WERI-Rb-1 (cell line): ENCODE data around the gene CTR9.

Source experiments
- DNase-seq: peaks from one replicate; pipeline ENCODE4 v3.0.0-alpha.2; 2020
- H3K27ac ChIP-seq: fragments of 250-450 bp; sonication (Bioruptor Pico); 2 replicates; pipeline ENCODE4 v1.5.1; 2020; ENCODE audit warnings: mild to moderate bottlenecking, moderate library complexity
- H3K27me3 ChIP-seq: fragments of 250-450 bp; sonication (Bioruptor Pico); 2 replicates; pipeline ENCODE4 v1.5.1; 2021; ENCODE audit warnings: mild to moderate bottlenecking, low read depth, moderate library complexity; ENCODE audit not compliant: insufficient read depth, severe bottlenecking
- H3K36me3 ChIP-seq: fragments of 250-450 bp; sonication (Bioruptor Pico); 2 replicates; pipeline ENCODE4 v1.5.1; 2020; ENCODE audit warnings: mild to moderate bottlenecking, moderate library complexity
- H3K4me3 ChIP-seq: 2 replicates; pipeline ENCODE4 v1.5.1; 2011; ENCODE audit warnings: low read depth, mild to moderate bottlenecking, control low read depth, low read length
- H3K9me3 ChIP-seq: fragments of 250-450 bp; sonication (Bioruptor Pico); 2 replicates; pipeline ENCODE4 v1.5.1; 2021; ENCODE audit warnings: mild to moderate bottlenecking, moderate library complexity; ENCODE audit not compliant: severe bottlenecking
- CTCF ChIP-seq: IDR thresholded peaks from 2 replicates; pipeline ENCODE4 v1.5.1; 2011; ENCODE audit warnings: low read depth, mild to moderate bottlenecking, control low read depth, inconsistent platforms, low read length

CTR9 gene

GRCh38 chr11:10797001-10797400 is 46.0 kb downstream of the CTR9 start:
- TF ChIP-seq CTCF = no peak
- Histone ChIP-seq H3K36me3 (peaks cover 61% of the 10 kb centered on the region), H3K27me3 (no peaks in the 10 kb centered on the region), H3K27ac (no peak overlapping the region), H3K4me3 (no peak overlapping the region), H3K9me3 (no peaks in the 10 kb centered on the region)
- no peak for DNase-seq

DNA sequence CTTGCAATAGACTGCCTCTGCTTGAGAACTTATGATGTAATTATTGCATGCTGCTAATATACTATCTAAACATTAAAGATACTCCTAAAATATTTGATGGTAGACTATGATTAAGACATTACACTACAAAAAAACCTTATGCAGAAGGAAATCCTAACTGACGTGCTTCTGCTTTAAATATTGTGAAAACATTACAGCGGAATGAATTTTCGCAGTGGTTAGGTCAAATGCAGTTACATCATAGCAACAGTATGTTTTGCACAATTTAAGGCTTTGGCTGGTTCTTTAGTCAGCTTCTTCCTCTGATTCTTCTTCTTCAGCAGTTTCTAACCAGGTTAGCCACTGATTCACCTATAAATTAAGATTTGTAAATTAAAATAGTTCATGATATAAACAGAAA is 46.5 kb downstream of the CTR9 start:
- H3K36me3 ChIP-seq = peaks cover 66% of the 10 kb centered on the region
- no peak overlapping the region for H3K4me3 ChIP-seq
- no peak overlapping the region for H3K27ac ChIP-seq
- no peaks in the 10 kb centered on the region for H3K9me3 ChIP-seq
- DNase-seq = no peak
- no peak for TF ChIP-seq CTCF
- no peaks in the 10 kb centered on the region for H3K27me3 ChIP-seq

DNA sequence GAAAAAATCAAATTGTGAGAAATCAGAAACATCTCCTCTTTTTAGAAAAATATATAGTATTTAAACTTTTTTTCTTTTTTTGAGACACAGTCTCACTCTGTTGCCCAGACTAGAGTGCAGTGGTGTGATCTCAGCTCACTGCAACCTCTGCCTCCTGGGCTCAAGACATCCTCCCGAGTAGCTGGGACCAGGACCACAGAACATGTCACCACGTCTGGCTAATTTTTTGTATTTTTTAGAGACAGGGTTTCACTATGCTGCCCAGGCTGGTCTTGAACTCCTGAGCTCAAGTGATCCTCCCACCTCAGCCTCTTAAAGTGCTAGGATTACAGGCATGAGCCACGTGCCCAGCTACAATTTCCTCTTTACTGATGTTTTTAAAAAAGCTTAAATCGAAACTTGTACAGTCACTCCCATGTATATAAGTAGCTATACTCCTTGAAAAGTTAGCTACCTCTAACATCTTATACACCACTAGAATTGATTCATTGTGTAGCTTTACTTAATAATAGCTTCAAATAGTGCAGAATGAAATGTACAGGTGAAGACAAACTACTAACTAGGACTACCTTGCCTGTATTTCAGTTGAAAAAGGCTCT is 47.4 kb downstream of the CTR9 start:
- Histone ChIP-seq H3K36me3 (peaks cover 75% of the 10 kb centered on the region), H3K9me3 (no peaks in the 10 kb centered on the region), H3K4me3 (no peak overlapping the region), H3K27ac (no peak overlapping the region), H3K27me3 (no peaks in the 10 kb centered on the region)
- no peak for DNase-seq
- TF ChIP-seq CTCF = no peak

DNA sequence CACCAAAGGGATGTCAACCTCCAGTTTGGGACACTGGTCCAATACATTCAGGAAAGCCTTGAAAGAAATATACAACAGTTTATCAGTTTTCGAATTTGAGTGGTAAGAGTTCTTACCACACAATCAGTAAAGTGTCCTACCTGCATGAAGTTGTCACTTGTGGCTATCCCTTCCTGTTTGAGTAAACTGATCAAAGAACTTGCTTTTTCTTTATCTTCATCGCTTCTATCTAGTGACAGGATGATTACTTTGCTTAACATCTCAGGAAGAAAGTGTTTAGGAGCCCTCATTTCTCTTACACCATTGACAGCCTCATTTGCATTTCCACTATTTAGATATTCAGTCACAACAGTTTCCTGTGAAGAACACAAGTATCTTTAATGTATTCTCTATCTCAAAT is 49.2 kb downstream of the CTR9 start:
- peaks cover 94% of the 10 kb centered on the region for H3K36me3 ChIP-seq
- no peak for DNase-seq
- no peaks in the 10 kb centered on the region for H3K9me3 ChIP-seq
- H3K4me3 ChIP-seq = no peak overlapping the region
- no peak for TF ChIP-seq CTCF
- no peaks in the 10 kb centered on the region for H3K27me3 ChIP-seq
- no peak overlapping the region for H3K27ac ChIP-seq

DNA sequence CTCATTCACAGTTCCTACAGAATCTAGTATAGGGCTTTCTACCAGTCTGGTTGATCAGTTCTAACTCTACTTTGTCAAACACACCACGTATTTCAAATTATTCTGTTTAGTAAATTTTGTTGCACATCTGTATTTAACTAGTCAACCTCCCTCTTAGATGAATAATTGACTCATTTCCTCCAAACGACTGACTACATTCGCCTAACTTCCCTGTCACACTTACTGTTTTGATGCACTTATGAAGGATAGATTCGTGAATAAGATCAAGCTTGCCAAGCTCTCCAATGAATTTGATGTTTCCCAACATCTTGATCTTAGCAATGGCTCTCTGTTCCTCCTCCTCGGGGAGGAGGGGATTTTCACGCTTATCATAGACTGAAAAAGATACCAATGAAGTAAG is 52.6 kb downstream of the CTR9 start:
- Histone ChIP-seq H3K9me3 (no peaks in the 10 kb centered on the region), H3K27me3 (no peaks in the 10 kb centered on the region), H3K36me3 (peaks cover 99% of the 10 kb centered on the region), H3K27ac (no peak overlapping the region), H3K4me3 (no peak overlapping the region)
- DNase-seq = no peak
- TF ChIP-seq CTCF = no peak

DNA sequence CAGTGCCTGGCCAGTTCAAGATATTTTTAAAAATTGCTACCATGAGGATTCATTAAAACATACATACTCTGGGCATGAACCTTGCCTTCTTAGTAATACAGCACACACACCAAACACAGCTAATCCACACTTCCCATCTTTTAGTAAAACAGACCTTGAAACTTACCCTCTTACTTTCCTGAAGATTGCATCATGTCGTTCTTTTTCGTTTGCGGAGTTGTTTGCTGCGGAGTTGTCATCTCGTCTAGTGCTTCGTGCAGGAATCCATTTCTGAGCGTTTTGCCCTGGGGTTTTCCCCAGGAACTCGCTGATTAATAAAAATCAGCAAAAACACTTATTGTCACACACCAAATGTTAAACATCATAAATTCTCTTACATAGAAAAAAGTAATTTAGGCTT is 54.7 kb downstream of the CTR9 start:
- no peak for DNase-seq
- H3K36me3 ChIP-seq = peaks cover 78% of the 10 kb centered on the region
- no peak overlapping the region for H3K4me3 ChIP-seq
- no peak overlapping the region for H3K27ac ChIP-seq
- H3K9me3 ChIP-seq = no peaks in the 10 kb centered on the region
- TF ChIP-seq CTCF = no peak
- H3K27me3 ChIP-seq = no peaks in the 10 kb centered on the region
